Measurements from ENCODE around the gene TFAP2A.

Gene TFAP2A

DNA sequence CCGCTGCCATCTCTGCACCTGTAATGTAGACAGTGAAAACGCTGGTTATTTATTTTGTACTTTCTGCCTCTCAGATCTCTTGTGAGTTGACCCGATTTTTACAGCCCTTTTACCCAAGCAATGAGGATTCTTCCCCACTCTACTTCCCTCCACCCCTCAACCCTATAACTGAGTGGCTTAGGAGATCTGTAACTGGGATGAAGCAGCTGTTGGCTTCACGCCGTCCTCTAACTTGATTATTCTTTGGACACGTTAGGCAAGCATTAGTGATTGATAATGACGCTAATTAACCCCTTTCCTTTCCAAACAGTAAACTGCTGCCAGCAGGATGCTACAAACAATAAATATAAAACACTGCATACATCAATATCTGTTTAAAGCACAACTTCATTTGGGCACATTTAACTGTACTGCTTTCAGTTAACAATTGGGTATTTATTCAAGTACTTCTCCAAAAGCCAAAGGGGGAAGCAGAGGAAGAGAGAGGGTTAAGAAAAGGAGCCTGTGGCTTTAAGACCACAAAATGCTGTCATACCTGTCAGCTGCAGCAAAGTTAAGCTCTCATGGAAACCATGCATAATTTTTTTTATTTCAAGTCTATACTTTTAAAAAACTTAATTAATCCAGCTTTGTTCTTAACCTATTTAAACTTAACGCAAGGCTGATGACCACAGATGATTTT, 21.2 kb downstream of the TFAP2A start:
- TF ChIP-seq, protein P1, sequence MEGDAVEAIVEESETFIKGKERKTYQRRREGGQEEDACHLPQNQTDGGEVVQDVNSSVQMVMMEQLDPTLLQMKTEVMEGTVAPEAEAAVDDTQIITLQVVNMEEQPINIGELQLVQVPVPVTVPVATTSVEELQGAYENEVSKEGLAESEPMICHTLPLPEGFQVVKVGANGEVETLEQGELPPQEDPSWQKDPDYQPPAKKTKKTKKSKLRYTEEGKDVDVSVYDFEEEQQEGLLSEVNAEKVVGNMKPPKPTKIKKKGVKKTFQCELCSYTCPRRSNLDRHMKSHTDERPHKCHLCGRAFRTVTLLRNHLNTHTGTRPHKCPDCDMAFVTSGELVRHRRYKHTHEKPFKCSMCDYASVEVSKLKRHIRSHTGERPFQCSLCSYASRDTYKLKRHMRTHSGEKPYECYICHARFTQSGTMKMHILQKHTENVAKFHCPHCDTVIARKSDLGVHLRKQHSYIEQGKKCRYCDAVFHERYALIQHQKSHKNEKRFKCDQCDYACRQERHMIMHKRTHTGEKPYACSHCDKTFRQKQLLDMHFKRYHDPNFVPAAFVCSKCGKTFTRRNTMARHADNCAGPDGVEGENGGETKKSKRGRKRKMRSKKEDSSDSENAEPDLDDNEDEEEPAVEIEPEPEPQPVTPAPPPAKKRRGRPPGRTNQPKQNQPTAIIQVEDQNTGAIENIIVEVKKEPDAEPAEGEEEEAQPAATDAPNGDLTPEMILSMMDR (conservative IDR thresholded peaks at IDR 0.05; ENCODE audit: low read depth, low read length) = no peak
- no peak overlapping the region for H3K4me3 ChIP-seq (ENCODE audit: low read depth, low read length)
- DNase-seq (ENCODE audit: low read depth) = no peak

DNA sequence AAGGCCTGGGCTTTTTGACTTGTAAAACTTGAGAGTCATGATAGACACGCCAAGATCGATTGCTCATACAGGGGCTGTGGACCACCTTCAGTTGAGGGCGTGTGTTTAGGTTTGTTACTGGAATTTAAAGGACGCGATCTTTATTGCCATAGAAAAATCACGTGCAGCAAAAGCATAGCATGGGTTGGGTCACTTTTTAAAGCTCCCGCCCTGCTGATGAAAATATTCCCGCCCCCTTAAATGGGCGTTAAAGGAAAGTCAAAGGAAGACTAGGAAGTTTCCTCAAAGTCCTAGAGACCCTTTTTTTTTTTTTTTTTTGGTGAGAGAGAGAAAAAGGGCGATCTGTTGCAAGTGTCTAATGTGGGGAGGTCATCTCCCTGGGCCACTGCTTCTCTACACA, 23.1 kb downstream of the TFAP2A start:
- DNase-seq (ENCODE audit: low read depth) = no peak
- TF ChIP-seq, protein P1 (conservative IDR thresholded peaks at IDR 0.05; ENCODE audit: low read depth, low read length) = no peak
- H3K4me3 ChIP-seq (ENCODE audit: low read depth, low read length) = no peak overlapping the region

DNA sequence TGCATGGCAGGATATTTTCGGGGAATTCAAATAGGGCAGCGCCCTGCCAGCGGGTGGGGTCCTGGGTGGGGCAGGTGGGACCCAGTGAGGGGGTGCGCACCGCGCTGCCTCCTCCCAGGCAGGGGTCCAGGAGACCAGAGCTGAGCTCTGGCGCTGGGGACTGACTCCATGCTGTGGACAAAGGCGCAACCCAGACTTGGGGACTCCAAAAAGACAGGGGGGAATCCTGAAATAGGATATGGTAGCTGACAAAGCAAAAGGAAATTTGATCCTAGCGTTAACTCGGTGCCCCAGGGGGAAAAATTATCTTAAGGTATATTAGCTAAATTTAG, 23.6 kb downstream of the TFAP2A start:
- H3K4me3 ChIP-seq (ENCODE audit: low read depth, low read length) = no peak overlapping the region
- TF ChIP-seq, protein P1 (conservative IDR thresholded peaks at IDR 0.05; ENCODE audit: low read depth, low read length) = no peak
- DNase-seq (ENCODE audit: low read depth) = no peak

DNA sequence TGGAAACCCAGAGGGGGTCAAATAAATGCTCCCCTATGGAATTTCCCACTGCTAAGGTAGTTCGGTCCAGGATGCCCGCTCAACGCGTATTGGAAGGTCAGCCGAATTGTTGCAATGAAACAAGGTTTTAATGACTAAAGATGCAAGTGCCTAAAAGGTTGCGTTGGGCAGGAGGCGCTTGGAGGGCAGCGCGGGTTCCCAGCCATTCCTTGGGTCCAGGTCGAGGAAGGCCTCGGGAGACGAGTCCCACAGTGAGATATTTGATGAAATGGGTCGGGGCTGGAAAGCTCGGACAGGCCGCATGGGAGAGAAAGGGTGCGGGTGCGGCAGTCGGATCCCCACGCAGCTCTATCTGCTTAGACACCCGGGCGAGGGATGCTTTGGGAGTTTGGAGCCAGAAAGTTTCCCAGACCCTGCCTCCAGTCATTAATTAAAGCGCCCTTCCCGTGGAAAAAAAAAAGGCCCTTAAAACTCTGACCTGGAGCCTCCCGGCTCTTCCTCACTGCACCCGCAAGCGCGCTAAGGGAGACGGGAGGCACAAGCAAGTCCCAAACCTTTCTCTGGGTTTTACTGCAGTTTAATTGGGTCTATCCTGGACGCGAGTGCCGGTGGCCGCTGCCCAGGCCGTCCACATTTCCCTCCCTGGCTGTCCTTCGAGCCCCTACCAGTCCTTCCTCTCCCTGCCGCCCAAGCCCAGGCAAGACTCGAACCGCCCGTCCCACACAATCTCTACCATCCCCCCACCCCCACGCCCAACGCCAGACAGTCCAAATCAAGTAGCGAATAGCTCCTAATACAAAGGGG, 24.2 kb downstream of the TFAP2A start:
- TF ChIP-seq, protein P1 (conservative IDR thresholded peaks at IDR 0.05; ENCODE audit: low read depth, low read length) = no peak
- DNase-seq (ENCODE audit: low read depth) = no peak
- H3K4me3 ChIP-seq (ENCODE audit: low read depth, low read length) = no peak overlapping the region

DNA sequence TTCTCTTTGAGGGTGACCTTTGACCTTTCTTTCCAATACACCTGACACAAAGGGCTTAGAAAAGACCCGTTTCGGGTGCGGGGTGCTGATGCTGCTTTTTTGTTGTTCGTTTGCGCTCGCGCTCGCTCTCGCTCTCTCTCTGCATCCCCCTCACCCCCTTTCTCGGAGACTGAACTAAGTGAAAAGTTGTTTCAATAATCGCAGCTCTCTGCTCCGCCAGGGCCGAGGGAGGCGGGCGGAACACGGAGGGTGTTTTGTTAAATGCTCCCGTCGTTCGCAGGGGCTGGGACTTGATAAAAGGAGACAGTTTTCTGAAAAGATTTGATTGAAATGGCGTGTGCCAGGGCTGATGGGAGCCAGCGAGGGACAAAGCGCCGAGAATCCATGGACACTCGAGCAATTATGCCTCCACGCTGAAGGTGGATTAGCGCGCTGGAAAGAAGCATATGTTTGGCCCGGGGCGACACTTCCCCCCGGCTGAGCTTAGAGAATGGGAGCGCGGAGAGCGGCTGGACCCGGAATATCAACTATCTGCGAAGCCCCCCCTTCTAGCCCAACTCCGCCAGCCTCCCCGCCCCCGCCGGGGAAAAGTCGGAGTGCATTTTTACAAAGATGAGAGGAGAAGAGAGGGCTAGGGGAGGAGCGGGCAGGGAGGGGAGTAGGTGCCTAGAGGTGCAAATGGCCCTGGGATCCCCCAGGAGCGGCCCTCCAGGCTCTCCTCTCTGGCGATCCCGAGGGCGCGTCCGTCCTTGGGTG, 25.0 kb downstream of the TFAP2A start:
- no peak for DNase-seq (ENCODE audit: low read depth)
- no peak overlapping the region for H3K4me3 ChIP-seq (ENCODE audit: low read depth, low read length)
- TF ChIP-seq, protein P1 (conservative IDR thresholded peaks at IDR 0.05; ENCODE audit: low read depth, low read length) = no peak

DNA sequence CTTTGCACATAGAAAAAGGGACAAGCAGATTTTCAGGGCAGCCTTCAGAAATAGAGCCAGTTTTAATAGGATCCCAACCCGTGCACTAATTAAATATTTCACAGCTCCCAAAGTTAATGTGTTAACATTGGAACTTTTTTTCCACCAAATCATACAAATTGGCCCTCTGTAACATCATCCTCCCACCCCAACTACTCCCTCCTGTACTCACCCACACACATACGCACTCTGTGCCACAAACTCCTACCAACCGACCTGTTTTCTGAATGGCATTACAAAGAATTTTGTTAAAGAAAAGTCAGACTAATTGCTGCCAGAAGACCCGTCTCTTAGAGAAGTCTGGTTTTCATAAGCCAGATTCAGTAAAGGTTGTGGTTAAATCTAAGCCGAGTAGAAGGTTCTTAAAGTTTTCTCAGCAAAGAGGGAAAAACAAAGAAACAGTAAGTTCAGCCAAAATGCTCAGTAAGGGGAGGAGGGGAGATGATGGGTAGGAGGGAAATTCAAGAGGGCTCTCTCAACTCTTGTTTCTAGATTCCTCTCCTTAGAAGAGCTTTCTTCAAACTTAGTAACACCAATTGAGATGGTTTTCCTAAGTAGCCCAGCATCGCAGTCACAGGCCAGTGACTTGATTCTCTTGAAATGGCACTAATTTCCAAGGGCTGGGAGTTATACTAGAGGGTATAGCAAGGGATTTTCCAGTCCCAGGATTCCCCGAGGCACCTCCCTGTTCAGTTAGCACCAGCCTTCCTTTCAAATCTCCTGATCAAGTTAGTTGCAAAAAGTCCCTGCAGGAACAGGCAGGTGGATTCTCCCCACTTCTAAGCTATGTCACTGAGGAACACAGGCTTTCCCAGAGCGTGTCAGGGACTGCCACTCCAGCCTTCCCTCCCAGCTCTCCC, 27.9 kb downstream of the TFAP2A start:
- DNase-seq (ENCODE audit: low read depth) = no peak
- TF ChIP-seq, protein P1 (conservative IDR thresholded peaks at IDR 0.05; ENCODE audit: low read depth, low read length) = no peak
- no peak overlapping the region for H3K4me3 ChIP-seq (ENCODE audit: low read depth, low read length)
